Activated CD4-positive, alpha-beta T cell treated with anti-CD3 and anti-CD28 coated beads, Interleukin-2, amount 50 U/mL, for 48 hours (primary cell): ENCODE data around the gene FAM229B.

Experiments used
- DNase-seq, 2 experiments: peaks; one replicate each; pipeline ENCODE4 v3.0.0-alpha.2; 2020

The FAM229B gene

DNA sequence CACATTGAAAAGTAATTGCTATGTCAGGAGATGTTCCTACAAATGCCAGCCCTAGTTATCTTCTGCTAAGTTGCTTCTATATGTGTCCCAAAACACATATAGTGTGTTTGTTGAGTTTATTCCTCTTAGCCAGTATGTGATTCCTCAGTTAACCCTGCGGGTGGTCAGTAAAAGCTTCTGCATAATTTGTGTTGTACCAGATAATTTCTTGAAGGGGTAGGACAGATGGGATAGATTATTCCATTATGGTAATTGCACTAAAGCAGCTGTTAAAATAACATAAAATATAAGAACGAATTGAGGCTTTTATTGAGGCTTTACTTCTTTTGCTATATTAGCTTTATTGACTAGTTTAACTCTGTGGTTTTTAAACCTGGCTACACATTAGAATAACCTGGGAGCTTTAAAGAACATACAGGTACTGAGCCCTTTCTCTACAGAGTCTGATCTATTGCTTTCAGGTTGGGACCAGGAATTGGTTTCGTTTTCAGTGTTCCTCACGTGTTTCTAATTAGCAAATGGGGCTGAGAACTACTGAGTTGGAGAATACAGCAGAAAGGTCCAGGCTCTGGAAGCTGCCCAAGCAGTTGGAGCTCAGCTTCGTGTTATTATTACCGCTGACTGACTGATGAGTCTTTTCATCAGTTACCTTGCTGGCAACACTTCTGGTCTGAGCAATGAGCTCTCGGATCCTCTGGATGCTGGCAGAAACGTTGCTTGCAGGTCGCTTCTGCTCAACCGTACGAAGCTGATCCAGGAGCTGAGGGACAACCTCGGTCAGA, 56.9 kb downstream of the FAM229B start:
- DNase-seq = no peak

GRCh38 chr6:112145080-112145573, 57.7 kb downstream of the FAM229B start:
- no peak for DNase-seq

DNA sequence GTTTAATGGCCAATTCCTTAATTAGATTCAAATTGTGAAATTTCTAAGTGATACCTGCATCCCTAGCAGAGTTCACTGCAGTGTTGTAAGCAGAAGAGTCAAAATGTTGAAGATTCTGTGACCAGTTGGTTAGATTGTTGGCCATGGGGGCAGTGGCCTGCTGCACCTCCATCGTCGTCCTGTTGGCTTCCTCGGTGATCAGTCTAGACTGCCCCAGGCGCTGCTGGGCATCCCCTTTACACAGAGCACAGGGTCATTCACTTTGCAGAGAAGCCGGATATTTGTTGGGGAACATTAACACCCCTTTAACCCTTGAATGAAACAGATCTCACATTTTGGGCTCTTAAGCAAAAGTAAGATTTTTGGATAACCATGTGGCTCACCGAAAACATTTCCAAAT, 60.7 kb downstream of the FAM229B start:
- no peak for DNase-seq

DNA sequence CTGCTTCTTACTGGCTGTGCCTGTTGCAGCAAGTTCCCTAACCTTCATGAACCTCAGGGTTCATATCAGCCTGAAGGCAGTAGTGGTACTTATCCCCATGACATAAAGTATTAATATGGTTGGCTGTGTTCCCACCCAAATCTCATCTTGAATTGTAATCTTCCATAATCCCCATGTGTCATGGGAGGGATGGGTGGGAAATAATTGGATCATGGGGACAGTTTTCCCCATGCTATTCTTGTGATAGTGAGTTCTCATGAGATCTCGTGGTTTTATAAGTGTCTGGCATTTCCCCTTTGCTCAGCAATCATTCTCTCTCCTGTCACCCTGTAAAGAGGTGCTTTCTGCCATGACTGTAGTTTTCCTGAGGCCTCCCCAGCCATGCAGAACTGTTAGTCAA, 61.8 kb downstream of the FAM229B start:
- DNase-seq = no peak

GRCh38 chr6:112149719-112150263, 62.4 kb downstream of the FAM229B start:
- no peak for DNase-seq

GRCh38 chr6:112150363-112150762, 63.0 kb downstream of the FAM229B start:
- DNase-seq = no peak
